GM21390 (cell line): ENCODE data around the gene TSSK6.
"Not testable (repeated sequence)": the region's sequence is repeated elsewhere in the genome, so short reads cannot be mapped to it uniquely, and the experiment has no call there.

ENCODE experiments used
- ATAC-seq: cut with Tn5 transposase; IDR thresholded peaks from one replicate; pipeline ENCODE4 v1.9.1; 2021; ENCODE audit not compliant: unreplicated experiment

Gene TSSK6

DNA sequence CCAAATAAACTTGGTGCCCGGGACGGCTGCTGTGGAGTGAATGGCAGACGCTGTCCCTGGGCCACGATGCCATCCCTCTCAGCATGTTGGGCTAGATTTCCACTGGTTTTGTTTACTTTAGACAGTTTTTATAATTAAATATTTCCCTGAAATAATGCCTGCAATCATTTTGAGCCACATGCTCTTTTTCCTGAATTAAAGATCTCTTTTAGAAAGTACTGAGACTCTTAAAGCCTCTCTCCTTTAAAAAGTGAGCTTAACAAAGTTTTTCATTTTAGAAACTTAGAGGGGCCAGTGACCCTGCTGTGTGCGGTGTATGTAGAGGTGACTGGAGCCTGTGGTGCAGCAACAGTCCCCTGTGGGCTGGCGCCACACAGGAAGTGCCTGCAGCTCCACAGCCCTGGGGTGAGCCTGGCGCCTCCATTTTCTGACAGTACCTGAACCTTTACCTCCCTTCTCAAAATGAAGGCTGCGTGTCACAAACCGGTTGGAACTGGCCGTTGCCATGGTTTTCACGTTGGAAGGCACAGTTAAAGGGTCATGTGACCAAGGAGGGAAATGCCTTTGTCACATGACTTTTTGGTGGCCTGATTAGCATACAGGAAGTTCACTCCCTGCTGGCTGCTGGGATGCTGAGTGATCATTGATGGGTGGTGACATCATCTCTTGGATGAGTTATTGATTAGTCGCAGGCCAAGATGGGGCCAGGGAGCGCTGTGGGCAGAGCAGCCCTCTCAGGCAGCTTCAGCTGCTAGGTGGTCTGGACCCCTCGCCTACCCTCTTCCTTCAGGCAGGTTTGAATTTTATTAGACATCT is 26.3 kb downstream of the TSSK6 start:
- ATAC-seq: peak; percentile 48

DNA sequence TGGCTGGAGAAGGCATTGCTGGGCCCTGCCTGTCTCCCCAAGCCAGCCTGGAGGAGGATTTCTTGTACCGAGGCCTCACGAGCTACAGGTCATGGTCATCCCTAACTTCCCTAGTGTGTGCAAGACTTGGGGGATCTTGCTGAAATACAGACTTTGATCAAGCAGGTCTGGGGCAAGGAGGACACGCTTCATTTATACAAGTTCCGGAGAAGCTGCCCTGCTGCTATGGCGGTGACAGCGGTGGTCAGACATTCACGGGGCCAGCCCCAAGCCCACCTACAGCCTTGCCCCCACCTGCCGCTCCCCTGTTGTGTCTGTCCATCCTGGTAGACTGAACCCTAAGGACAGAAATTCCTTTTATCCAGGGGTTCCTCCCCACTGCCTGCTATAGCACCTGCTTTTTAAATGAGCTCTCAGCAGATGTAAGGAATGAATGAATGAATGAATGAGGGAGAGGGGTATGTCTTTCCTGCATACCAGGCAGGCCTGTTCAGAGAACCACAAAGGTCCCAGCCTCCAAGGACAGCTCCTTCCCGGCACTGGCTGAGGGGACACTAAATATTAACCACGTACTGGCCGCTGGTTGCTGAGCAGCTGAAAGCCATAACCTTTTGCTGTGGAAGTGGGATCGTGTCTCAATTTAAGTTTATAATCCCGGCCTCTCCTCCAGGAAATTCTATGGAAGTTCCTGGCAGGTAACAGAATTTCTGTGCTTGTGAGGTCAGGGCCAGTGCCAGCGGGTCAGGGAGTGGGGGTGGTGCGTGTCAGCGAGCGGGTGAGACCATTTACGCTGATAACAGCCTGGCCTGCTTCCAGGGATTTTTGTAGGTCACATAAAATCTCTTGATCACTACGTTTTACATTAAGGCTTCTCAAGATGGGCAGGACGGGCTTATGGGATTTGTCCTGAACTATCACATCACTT is 27.1 kb downstream of the TSSK6 start:
- no peak for ATAC-seq

DNA sequence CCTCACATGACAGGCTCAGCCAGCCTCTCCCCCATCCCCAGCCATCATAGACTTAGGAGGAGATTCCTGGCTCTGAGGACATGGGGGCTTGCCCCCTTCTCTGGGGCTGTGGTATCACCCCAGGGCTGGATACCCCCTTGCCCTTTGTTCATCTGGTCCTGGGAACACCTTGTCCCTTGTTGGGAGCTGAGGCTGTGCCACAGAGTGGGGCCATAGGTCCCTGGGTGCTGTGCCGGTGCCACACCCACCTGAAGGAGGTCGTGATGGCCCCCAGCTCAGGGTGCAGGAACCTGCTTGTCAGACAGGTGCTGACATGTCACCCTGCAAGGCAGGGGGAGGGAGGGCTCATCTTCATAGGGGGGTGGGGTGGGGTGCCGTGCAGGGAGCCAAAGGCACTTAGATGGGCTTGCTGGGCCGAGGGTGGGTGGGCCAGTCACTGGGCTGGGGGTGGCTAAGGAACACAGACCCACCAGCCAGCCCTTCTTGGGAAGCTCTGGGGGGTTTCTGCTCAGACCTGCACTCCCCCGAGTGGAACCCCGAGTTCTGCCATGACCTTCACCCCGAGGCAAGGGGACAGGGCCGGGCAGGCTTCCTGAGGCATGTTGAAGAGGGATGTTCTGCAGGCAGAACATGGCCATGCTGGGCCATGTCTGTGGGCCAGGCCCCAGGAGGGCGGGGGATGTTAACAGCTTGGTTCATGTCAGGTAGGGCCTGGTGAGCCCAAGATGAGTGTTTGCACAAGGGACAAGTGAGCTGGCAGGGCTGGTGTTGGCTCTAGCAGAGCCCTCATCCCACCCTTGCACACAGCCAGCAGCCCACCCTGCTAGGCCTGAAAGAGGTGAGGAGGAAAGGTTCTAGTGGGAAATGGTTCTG is 28.0 kb downstream of the TSSK6 start:
- ATAC-seq: no peak

DNA sequence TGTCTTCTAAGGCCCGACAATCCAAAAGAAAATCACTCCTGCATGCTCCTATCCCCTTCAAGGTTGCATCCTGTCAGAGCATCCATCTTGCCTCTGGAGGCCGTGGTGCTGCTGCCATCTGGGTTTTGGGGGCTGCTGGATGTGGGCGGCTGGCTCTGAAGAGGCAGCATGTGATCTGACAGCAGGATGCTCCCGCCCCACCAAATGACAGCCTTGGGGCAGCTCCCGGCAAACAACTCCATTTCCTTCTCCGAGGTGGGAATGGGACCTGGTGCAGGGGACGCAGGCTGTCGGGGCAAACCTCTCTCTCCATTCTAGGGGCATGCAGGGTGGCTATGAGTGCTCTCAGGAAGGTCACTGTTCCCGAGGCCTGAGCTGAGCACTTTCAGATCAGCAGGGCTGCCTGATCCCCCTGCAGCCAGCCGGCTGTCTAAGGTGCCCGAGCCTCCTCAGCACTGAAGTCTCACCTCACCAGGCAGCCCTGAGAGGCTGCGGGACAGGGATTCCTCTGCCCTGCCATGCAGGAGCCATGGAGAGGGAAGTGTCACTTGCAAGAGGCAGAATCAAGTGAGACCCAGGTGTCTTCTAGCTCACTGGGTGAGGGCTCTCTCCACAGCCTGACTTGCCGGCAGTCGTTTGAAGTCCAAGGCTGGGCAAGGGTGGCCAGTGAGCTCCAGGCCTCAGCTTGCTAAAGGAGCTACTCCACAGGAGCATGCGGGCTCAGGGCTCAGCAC is 28.8 kb downstream of the TSSK6 start:
- no peak for ATAC-seq

DNA sequence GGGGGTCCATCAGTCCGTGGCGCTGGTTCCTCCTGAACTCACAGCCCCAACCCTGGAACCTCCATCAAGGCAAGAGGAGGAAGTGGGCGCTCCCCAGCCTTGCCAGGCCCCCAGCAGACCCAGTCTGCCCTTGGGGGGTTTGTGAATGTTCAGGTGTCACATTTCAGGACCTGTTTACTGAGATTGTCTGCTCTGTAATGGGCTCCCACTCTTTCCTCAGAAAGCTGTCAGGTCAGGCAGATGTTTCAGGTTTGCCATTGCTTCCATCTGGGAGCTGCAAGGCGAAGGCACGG is 29.4 kb downstream of the TSSK6 start:
- no peak for ATAC-seq

DNA sequence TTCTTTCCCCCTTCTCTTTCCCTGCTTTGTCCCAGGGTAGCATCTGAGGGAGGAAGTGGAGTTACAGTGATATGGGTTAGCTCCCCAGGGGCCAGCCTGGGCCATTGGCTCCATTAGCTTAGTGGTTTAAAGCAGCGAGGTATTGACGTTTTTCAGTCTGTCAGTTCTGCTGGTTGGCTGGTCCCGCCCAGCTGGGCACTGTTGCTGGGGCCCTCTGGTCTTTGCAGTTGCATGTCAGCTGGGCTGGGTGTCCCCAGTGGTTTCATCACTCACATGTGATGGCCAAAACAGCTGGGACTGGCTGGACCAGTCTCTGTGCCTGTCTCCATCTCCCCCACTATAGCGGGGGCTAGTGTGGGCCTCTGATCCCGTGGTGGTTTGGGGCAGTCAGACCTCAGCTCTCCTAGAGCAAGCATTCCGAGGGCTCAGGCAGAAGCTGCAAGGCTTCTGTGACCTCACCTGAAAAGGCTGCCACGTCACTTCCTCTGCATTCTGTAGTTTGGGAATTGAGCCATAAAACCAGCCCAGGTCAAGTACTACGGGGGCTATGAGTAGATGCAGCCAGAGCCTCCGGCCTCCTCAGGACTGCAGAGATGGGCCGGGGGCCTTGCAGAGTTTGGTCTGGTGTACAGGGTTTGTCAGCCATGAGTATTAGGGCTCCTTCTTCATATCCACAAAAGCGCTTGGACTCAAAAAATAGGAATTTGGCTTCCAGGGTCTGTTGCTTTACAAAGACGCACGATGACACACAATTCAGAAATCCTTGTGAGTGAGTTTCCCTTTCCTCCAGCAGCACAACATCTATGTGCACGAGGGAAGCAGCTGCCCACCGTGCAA is 30.0 kb downstream of the TSSK6 start:
- no peak for ATAC-seq

DNA sequence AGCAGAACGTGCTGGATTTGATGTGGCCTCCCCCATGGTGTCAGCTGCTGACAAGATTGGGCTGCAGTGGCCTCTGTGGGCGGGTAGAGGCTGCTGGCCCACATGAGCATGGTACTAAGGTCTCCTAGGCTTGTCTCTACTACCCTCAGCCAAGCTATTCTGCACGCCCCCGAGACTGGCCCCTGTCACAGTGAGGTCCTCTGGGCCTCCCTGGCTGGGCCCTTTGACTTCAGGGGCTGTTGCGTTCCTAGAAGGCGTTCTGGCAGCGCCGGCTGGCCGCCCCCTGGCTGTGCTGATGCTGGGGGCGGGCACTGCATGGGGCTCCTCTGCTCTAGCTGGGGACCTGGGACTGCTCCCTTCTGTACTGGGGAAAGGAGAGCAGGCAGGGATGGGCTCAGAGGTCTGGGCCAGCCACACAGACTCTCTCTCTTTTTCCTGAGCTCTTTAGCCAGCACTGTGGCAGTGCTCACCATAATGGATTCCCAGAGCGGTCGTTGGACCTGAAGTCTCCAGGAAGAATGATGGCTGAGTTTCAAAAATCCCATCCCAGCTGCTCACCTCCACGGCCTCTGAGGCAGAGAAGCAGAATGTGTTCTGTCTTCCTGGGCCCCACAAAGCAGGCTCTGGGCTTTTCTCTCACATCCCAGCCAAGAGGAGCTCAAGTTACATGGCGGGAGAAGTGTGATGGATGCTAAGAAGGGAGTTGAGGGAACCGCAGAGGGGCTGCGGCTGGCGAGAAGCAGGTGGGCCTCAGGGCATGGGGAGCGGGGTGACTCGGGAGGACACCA is 32.3 kb downstream of the TSSK6 start:
- ATAC-seq: no peak

DNA sequence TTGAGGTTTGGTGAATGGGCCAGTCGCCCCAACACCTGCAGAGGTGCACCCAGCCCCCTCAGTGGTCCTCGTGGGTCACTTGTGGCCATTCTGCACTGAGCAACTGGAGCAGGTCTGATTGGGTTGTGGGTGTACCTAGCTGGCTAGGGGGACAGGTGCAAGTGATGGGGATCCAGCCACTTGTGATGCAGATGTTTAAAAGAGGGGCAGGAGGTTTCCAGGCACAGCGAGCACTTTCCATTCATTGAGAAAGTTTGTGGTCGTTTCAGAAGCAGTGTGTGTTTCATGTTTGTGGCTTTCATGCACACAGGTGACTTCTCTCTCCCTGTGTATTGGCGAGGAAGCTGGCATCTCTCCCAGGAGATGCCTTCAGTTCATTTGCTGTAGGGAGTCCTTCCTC is 34.7 kb downstream of the TSSK6 start:
- ATAC-seq: no peak

DNA sequence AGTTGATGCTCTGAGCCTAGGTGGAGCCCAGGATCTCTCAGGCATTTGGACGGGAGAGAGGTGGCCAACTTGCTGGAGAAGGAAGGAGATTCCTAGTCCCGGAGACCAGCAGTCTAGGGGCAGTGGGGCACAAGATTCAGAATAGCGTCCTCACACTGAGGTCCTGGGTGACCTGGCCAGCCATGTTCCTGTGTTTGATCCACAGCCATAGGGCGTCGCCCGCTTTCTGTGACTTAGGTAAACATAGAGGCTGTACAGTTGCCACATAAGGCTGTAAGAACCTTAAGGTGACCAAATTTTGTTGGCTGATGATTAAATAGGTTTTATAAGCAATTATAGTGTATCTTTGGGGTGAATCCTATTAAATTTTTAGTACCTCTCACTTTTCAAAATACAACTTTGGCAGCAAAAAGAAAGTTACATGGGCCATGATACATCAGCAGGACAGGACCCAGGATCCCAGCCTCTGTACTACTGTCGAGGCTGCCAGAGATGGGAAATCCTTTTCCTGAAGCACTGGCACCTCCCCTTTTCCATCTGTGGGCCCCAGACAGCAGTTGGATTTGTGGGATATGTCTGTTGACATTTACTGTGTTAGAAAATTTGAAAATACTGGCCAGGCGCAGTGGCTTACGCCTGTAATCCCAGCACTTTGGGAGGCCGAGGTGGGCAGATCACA is 37.5 kb downstream of the TSSK6 start:
- ATAC-seq: no peak

DNA sequence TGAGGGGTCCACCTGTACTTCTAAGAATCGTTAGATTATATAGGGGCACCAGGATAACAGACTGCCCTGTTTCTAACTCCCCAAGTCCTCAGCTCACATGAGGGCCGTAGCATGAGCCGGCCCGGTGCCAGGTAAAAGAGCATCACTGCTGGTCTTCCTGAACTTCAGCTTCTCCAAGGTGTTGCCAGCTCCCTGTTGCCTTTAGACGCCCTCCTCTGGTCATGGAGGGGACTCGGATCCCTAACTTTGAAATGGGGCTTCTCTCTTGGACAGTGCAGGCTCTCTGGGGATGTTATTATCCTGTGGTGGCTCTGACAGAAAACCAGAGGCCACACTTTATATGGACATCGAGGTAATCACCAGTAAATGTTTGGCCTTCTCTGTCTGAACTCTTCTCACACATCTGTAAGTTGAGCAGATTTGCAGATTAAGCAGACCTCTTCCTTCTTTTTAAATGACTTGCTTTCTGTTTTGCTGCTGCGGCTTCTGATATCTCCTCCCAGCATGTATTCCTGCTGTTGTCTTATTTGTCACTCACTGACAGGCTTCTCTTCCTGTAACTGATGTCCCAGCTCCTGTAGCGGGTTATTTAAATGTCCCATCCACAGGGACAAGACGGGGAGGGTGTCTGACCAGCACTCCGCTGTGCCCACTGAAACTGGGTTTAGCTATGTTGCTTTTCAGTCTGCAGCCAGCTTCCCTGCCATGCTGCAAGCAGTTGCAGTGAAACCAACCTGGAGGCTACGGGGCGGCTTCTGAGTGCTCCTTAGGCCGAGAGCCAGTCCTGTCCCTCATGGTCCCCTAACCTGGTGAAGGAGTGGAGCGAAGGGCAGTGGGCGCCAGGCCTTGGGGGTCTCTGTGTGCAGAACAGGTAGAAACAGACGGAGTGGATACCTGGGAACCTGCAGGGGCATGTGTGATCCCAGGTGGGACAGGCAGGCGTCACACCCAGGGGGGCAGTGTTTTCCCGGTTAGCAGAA is 39.2 kb downstream of the TSSK6 start:
- ATAC-seq: no peak

DNA sequence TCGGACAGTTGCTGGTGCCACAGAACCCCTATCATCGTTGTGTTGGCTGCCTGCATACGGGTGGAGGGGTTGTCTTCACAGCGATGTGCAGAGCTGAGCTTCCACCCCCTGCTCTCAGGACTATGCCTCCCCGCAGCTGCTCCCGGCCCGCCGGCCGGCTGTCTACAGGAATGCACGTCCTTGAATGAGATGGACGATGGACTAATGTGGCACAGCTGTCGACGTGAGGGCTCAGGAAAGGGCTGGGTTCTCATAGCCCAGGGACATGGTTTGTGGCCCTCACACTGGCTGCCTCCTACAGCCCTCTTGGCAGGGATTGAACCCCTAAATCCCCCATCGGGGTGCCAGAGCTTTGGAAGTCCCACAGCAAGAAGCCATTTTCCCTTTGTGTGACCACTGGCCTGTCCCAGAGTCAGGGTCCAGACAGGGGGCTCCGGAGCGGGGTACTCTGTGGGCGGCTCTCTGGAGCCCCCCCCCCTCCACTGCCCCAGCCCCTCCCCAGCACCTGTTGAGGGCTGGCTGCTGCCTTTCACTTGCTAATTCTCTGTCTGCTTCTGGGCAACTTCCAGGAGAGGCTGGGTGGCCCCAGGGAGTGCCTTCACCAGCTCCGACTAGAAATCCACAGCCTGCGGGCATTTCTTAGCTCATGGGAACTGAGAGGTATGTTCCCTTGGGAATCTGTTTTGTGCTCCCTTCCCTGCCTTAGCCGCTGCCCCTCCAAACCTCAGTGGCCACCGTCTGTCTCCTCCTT is 40.2 kb downstream of the TSSK6 start:
- no peak for ATAC-seq

DNA sequence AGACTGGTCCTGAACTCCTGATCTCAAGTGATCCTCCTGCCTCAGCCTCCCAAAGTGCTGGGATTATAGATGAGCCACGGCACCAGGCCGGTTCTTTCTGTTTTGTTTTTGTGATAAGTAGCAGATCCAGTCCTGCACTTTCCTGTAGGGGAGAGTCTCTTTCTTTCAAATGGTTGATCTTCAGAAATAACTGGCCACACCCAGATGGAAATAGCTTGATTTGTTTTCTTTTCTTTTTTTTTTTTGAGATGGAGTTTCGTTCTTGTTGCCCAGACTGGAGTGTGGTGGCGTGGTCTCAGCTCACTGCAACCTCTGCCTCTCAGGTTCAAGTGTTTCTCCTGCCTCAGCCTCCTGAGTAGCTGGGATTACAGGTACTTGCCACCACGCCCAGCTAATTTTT is 43.2 kb downstream of the TSSK6 start:
- not testable (repeated sequence) for ATAC-seq

DNA sequence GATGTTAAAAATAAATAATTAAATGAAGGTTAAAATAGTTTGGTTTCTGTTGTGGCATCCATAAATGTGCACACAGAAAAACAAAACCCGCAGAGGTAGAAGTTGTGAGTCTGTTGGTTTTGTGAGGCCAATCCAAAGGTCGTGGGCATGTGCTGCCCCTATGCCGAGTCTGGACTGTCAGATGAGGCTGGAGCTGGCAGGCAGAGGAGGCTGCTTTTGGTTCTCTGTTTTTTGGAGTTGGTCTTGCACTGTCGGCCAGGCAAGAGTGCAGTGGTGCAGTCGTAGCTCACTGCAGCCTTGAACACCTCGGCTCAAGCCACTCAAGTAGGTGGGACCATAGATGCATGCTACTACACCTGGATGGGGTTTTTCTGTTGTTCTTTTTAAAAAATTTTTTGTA is 43.7 kb downstream of the TSSK6 start:
- no peak for ATAC-seq

DNA sequence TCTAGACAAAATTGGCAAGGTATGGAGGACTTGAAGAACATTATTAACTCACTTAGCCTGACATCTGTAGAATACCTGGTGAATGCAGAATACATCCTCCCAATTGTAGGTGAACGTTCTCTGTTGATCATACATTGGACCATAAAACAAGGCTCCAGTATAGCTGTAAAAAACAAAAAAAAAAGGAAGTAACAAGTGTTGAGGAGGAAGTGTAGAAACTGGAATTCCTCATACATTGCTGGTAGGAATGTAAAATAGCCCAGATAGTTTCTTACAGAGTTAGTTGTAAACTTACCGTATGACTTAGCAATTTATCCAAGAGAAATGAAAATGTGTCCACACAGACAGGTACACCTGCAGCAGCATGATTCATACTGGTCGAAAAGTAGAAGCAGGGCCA is 44.8 kb downstream of the TSSK6 start:
- no peak for ATAC-seq

DNA sequence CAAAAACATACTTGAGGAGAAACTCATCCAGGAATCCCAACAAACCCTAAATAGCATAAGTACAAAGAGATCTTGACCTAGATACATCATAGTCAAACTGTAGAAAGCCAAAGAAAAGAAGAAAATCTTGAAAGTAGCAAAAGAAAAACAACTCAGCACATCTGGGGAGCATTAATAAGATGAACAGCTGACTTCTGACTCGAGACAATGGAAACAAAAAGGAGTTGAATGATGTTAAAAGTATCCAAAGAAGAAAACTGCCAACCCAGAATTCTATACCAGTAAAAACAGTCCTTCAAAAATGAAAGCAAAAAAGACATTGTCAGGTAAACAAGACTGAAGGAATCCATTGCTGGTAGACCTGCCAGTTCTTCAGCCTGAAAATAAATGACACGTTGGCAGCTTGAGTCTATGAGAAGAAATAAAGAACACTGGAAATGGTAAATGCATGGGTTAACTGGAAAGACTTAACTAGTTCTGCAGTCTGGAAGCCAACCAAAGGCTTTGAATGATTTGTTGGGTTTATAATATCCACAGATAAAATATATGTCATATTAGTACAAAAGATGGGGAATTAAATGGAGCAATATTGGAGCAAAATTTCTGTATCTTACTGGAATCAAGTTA is 46.8 kb downstream of the TSSK6 start:
- ATAC-seq: no peak

DNA sequence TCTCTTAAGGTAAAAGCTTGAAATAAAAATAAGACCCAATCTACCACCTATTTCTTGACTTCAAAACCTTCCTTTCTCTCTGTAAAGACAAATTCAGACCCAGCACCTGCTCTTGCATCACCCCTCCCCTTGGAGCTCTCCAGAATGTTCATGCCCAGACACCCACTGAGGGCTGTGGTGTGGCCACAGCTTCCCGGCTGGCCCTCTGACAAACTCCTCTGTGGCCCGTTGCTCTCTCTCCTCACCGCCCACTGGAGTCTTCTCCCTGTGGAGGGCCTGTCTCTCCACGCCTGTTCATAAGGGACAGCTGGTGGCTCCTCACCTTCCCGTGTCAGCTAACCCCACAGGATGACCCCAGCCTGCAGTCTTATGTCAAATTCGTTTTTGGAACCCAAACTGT is 49.1 kb downstream of the TSSK6 start:
- no peak for ATAC-seq
